Stimulated activated naive B cell treated with anti-CD40 and anti-IgM and Interleukin-4, amounts not matched to agents 10 μg/mL and 1 μg/mL and 100 μg/mL, for 72 hours (primary cell): ENCODE measurements around the gene TNFRSF13B.
"Not testable (repeated sequence)": the region's sequence is repeated elsewhere in the genome, so short reads cannot be mapped to it uniquely, and the experiment has no call there.

Source experiments
- ATAC-seq, 2 donors: fragments of 150-1000 bp; cut with Tn5 transposase; replicated peaks; 2 replicates each; pipeline ENCODE4 v1.10.0; 2021; ENCODE audit warnings: moderate library complexity in 1 of 2
- DNase-seq: peaks from one replicate; pipeline ENCODE4 v3.0.0; 2021
- H3K27ac Mint-ChIP-seq: one replicate; pipeline ENCODE4 v1.8.0; 2022; ENCODE audit warnings: mild to moderate bottlenecking, mixed read lengths
- H3K27me3 Mint-ChIP-seq, 2 donors: one replicate each; pipeline ENCODE4 v1.8.0; 2022; ENCODE audit warnings: mixed read lengths in 2 of 2
- H3K36me3 Mint-ChIP-seq, 2 donors: one replicate each; pipeline ENCODE4 v1.8.0; 2022; ENCODE audit warnings: mixed read lengths in 2 of 2, mild to moderate bottlenecking in 1 of 2
- H3K4me1 Mint-ChIP-seq, 2 donors: one replicate each; pipeline ENCODE4 v1.8.0; 2022; ENCODE audit warnings: mixed read lengths in 2 of 2, mild to moderate bottlenecking in 1 of 2
- H3K4me3 Mint-ChIP-seq, 2 donors: one replicate each; pipeline ENCODE4 v1.8.0; 2022; ENCODE audit warnings: mild to moderate bottlenecking in 2 of 2, mixed read lengths in 2 of 2, moderate library complexity in 1 of 2
- H3K9me3 Mint-ChIP-seq, 2 donors: one replicate each; pipeline ENCODE4 v1.8.0; 2022; ENCODE audit warnings: mixed read lengths in 2 of 2, mild to moderate bottlenecking in 1 of 2

TNFRSF13B gene

GRCh38 chr17:16980813-16981731, 9.2 kb upstream of the TNFRSF13B start:
- H3K9me3 Mint-ChIP-seq: no peaks in the 10 kb centered on the region
- peak overlapping the region; percentile 81 to 89 for H3K4me3 Mint-ChIP-seq
- H3K36me3 Mint-ChIP-seq: peaks cover 3 to 13% of the 10 kb centered on the region in 2 donors
- H3K27me3 Mint-ChIP-seq: no peaks in the 10 kb centered on the region
- H3K27ac Mint-ChIP-seq: peak overlapping the region; percentile 99
- H3K4me1 Mint-ChIP-seq: peaks cover 59 to 90% of the 10 kb centered on the region in 2 donors
- ATAC-seq (peak; percentile 86 to 90), DNase-seq (peak; percentile 82)

DNA sequence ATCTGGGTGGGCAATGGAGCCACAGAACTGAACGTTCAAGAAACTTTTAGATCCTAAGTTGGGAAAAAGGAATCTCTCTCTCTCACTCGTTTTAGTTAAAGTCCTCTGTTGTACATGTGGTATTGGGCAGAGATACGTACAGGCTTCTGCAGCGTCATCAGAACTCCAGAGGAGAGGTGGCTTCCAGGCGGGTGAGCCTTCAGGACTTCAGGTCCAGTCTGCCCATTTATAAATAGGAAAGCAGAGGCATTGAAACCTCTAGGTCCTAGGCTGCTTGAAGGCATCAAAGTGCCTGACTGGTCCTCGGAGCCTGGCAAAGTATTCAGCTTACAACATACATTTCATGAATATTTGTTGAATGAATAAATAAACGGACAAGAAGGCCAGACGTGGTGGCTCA, 8.1 kb upstream of the TNFRSF13B start:
- no peaks in the 10 kb centered on the region for H3K9me3 Mint-ChIP-seq
- H3K4me1 Mint-ChIP-seq: peaks cover 62 to 91% of the 10 kb centered on the region in 2 donors
- no peak for DNase-seq
- H3K4me3 Mint-ChIP-seq: peak overlapping the region; percentile 81 to 89
- ATAC-seq: no peak
- H3K36me3 Mint-ChIP-seq: peaks cover 3 to 13% of the 10 kb centered on the region in 2 donors
- H3K27ac Mint-ChIP-seq: peak overlapping the region; percentile 99
- no peaks in the 10 kb centered on the region for H3K27me3 Mint-ChIP-seq

DNA sequence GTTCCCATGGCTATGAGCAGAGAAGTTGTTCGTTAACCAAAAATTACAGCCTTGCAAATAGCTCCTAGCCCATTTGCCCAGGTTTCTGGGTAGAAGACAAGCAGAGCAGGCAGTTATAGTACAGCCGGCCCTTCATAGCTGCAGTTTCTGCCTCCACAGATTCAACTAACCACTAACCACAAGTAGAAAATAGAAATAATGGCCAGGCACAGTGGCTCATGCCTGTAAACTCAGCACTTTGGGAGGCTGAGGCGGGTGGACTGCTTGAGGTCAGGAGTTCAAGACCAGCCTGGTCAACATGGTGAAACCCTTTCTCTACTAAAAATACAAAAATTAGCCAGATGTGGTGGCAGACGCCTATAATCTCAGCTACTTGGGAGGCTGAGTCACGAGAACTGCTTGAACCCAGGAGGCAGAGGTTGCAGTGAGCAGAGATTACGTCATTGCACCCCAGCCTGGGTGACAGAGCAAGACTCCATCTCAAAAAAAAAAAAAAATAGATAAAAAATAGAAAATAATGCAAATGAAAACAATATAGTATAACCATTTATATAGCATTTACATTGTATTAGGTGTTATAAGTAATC, 7.4 kb upstream of the TNFRSF13B start:
- not testable (repeated sequence) for H3K27me3 Mint-ChIP-seq, DNase-seq, H3K9me3 Mint-ChIP-seq, ATAC-seq
- H3K4me3 Mint-ChIP-seq: peak overlapping the region in 1 of 2 donors; percentile 7
- peaks cover 61 to 92% of the 10 kb centered on the region in 2 donors for H3K4me1 Mint-ChIP-seq
- peak overlapping the region; percentile 63 for H3K27ac Mint-ChIP-seq
- H3K36me3 Mint-ChIP-seq: peaks cover 3 to 13% of the 10 kb centered on the region in 2 donors

DNA sequence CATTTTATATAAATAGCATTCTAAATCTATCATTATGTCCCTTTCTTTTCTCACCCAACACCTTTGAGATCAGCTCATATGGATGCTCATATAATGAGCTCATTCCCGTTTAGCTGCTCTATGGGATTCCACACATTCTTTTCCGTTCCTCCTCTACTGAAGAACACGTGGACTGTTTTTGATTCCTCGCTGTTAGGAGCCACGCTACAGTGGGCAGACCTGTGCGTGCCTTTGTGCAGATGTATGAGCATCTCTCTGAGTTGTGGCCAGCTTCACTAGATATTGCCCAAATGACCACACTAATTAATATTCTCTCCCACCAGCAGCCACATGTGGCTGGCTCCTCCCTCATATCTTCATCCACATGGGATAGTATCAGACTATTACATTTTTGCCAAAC, 6.0 kb upstream of the TNFRSF13B start:
- Mint-ChIP-seq H3K4me3 (peak overlapping the region; percentile 38 to 42), H3K36me3 (peaks cover 3 to 13% of the 10 kb centered on the region in 2 donors), H3K9me3 (no peaks in the 10 kb centered on the region), H3K27me3 (no peaks in the 10 kb centered on the region), H3K4me1 (peaks cover 62 to 92% of the 10 kb centered on the region in 2 donors), H3K27ac (peak overlapping the region; percentile 63)
- no peak for ATAC-seq
- DNase-seq: no peak

DNA sequence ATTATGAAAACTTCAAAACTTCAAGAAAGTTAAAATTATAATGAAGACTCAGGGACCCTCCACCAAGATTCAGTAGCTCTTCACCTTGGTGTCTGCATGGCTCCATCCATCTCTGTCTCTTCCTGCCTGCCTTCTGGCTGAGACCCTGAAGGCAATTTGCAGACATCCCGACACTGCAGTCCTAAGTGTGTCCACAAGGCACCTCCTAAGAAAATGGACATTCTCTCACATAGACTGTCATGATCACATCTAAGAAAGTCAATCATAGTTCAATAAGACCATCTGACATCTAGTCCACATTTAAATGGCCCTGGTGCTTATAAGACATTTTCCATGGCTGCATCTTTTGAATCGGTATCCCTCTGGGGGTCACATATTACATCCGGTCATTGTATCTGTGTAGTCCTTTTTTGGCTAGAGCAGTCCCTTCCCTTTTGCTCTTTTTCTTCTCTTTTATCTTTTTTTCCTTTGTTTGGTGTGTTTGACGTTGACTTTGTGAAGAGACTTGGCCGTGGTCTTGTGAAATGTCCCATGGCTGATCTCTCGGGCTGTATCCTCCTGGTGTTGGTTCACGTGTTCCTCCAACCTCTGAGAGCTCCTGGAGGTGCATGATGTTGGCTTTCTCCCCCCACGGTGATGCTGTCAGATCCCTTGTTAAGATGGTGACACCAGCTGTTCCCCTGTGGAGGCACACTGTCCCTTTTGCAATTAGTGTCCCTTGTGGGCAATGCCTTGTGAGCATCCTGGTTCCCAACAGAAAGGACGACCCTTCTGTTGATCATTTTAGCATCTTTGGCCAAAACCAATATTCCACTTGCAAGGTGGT, 5.0 kb upstream of the TNFRSF13B start:
- Mint-ChIP-seq H3K27me3 (no peaks in the 10 kb centered on the region), H3K9me3 (no peaks in the 10 kb centered on the region), H3K36me3 (peaks cover 3 to 13% of the 10 kb centered on the region in 2 donors), H3K4me1 (peaks cover 67 to 92% of the 10 kb centered on the region in 2 donors), H3K27ac (peak overlapping the region; percentile 88), H3K4me3 (peak overlapping the region; percentile 42 to 58)
- DNase-seq (no peak), ATAC-seq (no peak)

- ATAC-seq (peak; percentile 5 to 8), DNase-seq (no peak)
- H3K9me3 Mint-ChIP-seq: no peaks in the 10 kb centered on the region
- peak overlapping the region; percentile 50 to 74 for H3K4me3 Mint-ChIP-seq
- peaks cover 3 to 10% of the 10 kb centered on the region in 2 donors for H3K36me3 Mint-ChIP-seq
- no peaks in the 10 kb centered on the region for H3K27me3 Mint-ChIP-seq
- peaks cover 62 to 92% of the 10 kb centered on the region in 2 donors for H3K4me1 Mint-ChIP-seq
- H3K27ac Mint-ChIP-seq: peak overlapping the region; percentile 96
Observed at GRCh38 chr17:16975744-16976625, 4.1 kb upstream of the TNFRSF13B start.

DNA sequence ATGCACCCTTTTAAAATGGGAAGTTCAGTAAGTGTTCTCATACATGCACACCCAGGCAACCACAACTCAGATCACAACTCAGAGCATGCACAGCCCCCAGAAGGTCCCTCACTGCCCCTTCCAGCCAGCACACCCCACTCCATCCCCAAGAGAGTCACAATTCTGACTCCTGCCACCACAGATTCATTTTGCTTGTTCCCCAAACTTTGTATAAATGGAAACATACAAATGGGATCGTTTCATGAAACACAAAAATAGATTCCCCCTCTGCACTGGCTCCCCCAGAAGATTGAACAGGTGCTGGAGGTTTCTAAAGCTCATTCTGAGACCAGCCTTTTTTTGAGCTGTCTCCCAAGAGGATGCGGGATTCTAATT, 3.3 kb upstream of the TNFRSF13B start:
- Mint-ChIP-seq H3K27me3 (no peaks in the 10 kb centered on the region), H3K27ac (peak overlapping the region; percentile 96), H3K36me3 (peaks cover 3 to 9% of the 10 kb centered on the region in 2 donors), H3K4me3 (peak overlapping the region; percentile 50 to 74), H3K4me1 (peaks cover 61 to 92% of the 10 kb centered on the region in 2 donors), H3K9me3 (no peaks in the 10 kb centered on the region)
- DNase-seq (peak; percentile 58), ATAC-seq (peak; percentile 58 to 64)

DNA sequence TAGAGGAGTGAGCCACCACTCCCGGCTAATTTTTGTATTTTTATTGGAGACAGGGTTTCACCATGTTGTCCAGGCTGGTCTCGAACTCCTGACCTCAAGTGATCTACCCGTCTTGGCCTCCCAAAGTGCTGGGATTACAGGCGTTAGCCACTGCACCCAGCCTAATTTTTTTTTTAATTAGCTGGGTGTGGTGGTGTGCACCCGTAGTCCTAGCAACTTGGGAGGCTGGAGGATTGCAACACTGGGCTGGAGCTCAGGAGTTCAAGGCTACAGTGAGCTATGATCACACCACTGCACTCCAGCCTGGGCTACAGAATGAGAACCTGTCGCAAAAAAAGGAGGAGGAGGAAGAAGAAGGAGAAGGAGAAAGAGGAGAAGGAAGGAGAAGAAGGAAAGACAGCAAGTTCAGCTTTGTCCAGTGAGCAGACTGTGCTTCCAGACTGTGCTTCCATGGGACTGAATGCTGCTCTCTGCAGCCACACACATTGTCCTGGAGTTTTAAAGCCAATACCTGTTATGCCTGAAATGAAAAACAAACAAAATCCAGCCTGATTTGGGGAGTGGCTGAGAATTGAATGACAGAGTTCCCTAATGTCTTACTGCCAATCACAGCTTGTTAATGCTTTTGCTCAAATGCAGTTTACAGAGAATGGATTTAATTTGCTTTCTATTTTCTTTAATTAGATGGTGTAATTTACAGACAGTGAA, 2.8 kb upstream of the TNFRSF13B start:
- ATAC-seq (no peak), DNase-seq (no peak)
- Mint-ChIP-seq H3K9me3 (no peaks in the 10 kb centered on the region), H3K27me3 (no peaks in the 10 kb centered on the region), H3K4me3 (peak overlapping the region; percentile 59 to 74), H3K4me1 (peaks cover 62 to 93% of the 10 kb centered on the region in 2 donors), H3K27ac (peak overlapping the region; percentile 96), H3K36me3 (peaks cover 3 to 9% of the 10 kb centered on the region in 2 donors)

DNA sequence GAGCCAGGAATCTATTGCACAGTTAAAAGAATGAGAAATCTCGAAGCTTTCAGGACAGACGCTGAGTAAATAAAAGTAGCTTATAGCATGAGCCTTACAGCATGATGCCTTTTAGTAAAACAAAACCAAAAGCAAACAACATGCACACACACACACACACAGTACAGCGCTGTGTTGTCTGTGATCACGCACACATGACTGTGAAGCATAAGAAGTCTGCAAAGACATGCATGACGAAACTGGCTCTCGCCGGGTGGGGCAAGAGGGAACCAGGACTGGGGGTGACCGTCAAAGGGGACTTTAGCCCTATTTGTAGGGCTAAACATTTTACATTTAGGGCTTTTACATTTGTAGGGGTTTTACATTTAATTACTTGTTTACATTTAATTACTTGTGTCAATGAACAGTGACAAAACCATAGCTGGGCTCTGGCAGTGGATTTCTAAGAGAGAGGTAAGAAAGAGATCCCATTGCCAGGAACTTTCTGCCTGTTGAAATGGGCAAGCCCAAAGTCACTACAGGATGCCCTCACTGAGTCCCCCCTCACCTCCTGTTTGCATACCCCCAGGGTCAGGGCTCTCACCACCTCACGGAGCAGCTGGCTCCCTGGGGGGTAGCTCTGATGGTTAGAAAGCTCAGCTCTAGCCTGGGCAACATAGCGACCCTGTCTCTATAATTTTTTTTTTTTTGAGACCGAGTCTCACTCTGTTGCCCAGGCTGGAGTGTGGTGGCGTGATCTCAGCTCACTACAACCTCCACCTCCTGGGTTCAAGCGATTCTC, 2.0 kb upstream of the TNFRSF13B start:
- Mint-ChIP-seq H3K27me3 (no peaks in the 10 kb centered on the region), H3K4me3 (peak overlapping the region; percentile 80 to 84), H3K4me1 (peaks cover 65 to 96% of the 10 kb centered on the region in 2 donors), H3K27ac (peak overlapping the region; percentile 96), H3K36me3 (peaks cover 3 to 9% of the 10 kb centered on the region in 2 donors), H3K9me3 (no peaks in the 10 kb centered on the region)
- DNase-seq (peak; percentile 59), ATAC-seq (peak; percentile 26 to 34)

- H3K4me3 Mint-ChIP-seq: peak overlapping the region; percentile 80 to 84
- not testable (repeated sequence) for ATAC-seq, H3K27me3 Mint-ChIP-seq, H3K9me3 Mint-ChIP-seq, DNase-seq
- H3K27ac Mint-ChIP-seq: peak overlapping the region; percentile 96
- peaks cover 2 to 13% of the 10 kb centered on the region in 2 donors for H3K36me3 Mint-ChIP-seq
- H3K4me1 Mint-ChIP-seq: peaks cover 67 to 97% of the 10 kb centered on the region in 2 donors
Observed at GRCh38 chr17:16973043-16973442, 1.1 kb upstream of the TNFRSF13B start.

DNA sequence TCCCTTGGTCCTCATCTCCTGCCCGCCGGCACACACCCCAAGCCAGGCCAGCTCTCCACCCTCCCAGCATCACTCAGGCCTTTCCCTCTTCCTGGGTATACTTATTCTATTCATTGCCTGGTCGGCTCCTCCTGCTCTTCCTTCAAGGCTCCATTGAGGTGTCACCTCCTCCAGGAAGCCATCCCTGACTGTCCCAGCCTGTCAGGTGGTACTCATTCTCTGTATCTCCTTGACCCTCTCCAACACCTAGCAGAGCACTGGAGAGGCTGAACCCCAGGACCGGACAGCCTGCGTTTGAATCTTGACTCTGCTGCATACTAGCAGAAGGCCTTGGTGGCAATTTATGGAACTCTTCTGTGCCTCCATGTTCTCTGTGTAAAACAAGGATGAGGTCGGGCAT, 428 bp upstream of the TNFRSF13B start:
- peaks cover 64 to 94% of the 10 kb centered on the region in 2 donors for H3K4me1 Mint-ChIP-seq
- peaks cover 0 to 11% of the 10 kb centered on the region in 2 donors for H3K36me3 Mint-ChIP-seq
- no peaks in the 10 kb centered on the region for H3K27me3 Mint-ChIP-seq
- peak overlapping the region; percentile 80 to 84 for H3K4me3 Mint-ChIP-seq
- peak overlapping the region; percentile 96 for H3K27ac Mint-ChIP-seq
- no peak for ATAC-seq
- DNase-seq: no peak
- no peaks in the 10 kb centered on the region for H3K9me3 Mint-ChIP-seq
